Effector CD8-positive, alpha-beta T cell (primary cell): ENCODE results near the gene NFE2L2.
"Not testable (repeated sequence)": the region's sequence is repeated elsewhere in the genome, so short reads cannot be mapped to it uniquely, and the experiment has no call there.

Experiments
- DNase-seq: peaks from one replicate; lab custom pipeline; 2025; lab: John Stamatoyannopoulos, UW

The NFE2L2 gene

DNA sequence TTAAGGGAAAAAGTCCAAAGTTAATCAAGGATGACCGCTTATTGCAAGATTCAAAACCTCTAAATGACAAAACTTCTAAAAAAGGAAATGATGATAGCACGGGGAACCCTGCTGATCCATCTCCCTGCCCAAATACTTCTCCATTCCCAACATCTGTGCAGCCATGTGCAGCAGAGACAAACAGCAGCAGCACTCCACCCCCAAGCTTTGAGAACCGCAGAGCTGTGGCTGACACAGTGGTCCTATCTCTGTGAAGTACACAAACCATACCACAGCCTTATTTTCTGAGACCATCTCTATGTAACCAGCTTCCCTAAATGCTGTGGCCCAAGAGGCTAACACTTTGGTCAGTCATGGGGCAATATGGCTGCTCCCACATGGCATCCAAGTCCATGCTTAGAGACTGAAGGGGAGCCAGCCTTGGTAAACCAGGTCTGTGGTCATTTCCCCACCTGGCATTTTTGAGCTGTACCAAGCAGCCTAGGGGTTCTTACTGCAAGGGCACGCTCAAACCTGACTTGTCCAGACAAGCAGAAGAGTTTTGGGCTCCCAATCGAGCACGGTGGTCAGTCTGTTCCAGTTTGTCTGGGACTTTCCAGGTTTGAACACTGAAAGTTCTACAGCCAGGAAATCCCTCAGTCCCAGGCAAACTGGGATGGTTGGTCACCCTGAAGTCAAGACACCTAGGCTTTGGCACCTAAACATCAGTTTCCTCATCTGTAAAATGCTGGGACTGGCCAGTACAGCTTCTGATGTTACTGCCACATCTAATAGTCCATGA is 17.1 kb upstream of the NFE2L2 start:
- DNase-seq, result no peak

DNA sequence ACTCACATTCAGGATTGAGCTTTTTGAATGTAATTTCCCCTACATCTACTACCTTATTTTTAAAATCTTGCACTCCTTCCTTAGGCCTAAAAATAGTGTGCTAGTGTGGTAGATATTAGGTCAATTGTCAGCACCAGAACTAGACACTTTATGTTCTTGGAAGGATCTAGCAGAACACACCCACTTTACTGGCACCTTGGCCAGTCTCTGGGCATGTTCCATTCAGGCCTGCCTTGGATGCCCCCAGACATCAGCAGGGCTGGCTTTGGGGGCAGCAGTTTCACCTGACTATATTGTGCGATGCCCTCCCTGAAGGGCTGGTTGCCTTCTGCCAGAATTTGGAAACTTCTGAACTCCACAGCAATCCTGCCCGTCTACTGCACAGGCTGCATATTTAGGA is 15.3 kb upstream of the NFE2L2 start:
- DNase-seq, result no peak

DNA sequence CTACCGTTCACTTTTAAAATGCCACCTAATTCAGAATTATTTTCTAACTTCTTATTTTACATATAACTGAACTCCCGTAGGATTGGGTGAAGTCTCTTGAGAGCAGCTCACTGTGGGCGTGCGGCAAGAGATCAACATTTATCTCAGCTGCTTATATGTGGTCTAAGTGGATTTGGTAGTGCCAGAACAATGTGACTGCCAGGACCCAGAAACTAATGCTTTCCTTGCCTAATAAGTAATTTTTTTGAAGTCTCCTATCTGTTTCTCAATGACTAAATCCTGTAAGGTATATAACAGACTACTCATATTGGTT is 11.2 kb upstream of the NFE2L2 start:
- DNase-seq, result no peak

DNA sequence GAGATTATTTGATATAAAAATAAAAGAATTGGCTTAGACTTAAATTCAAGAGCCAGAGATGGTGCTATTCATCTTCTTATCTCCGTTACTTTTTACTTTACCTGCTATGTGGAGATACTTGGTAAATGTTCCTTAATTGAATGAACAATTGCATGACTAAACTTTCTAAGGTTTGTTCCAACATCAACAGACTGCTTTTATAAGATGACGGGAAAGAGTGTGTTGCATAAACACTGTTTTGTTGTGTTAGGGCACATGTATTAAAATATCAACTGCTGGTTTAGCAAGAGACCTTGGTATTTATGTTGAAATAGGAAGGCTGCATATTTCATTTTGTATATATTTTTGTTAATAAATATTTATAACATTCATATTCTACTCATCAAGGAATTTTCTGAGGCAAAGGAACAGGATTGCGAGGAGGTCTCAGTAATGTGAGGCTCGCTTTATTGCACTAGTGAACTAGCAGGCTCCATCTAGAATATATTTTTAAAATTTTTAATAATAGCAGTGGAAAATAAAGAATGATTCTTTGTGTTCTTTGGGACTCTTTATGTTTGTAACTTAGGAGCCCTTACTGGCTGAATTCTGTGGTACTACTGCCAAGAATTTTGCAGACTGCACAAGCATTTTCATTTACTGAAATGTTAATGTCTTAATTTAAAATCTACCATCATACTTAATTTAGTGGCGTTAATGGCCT is 10.7 kb upstream of the NFE2L2 start:
- DNase-seq, result no peak

DNA sequence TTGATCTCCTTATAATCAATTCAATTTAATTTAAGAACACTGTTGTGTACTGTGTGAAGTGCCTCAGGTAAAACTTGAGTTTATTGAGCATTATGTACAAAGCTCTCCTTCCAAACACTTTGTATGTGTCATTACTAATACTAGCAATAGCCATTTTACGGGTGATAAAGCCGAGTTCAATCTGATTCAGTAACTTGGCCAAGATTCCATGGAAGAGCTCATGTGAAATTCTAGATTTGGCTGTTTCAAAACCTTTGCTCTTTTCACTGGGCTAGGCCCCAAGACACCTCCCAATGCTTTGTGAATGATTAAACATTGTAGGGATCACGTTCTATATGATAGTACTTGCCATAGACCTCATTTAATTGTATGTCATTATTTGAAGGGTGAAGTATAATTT is 8.9 kb upstream of the NFE2L2 start:
- DNase-seq, result no peak

DNA sequence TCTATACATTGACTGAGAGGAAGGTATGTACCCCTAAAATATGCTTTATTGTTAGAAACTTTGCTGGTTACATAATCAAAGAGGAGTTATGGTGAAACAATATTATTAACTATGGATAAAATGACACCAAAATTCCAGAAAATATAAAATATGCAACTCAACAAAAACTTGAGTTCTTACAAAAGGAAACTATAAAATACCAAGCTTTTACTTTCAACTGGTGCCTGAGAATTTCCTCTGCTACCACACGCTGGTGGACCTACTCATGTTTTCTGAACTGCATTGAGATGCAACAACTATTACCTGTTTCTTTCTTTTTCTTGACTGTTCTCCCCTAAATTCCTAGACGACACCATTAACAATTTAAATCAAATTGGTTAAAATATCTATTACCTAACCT is 8.2 kb upstream of the NFE2L2 start:
- no peak for DNase-seq

DNA sequence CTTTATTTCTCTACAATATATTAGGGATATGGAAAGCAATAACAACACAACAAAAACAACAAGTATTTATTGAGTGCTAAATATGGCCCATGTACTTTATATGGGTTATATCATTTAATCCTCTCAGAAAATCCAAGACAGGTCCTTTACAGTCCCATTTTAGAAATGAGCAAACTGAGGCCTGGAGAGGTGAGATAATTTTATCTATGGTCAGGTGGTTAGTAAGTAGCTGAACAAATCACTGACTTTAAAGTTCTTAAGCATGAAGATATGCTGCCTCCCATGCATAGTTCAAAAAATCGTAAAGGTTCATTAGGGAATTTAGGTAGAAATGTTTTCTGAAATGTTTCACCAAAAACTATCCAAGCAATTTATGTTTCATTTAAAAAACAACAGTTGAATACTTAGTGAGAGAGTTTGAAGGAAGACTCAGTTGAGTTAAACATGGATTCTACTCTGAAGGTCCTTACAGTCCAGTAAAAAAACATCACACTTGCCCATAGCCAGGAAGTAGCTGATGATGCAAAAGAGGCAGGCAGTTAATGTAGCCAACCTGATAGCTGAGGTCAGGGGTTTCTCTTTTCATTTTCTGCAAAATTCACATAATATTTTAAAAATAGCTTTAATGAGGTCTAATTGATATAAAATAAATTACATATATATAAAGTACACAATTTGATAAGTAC is 7.6 kb upstream of the NFE2L2 start:
- no peak for DNase-seq

DNA sequence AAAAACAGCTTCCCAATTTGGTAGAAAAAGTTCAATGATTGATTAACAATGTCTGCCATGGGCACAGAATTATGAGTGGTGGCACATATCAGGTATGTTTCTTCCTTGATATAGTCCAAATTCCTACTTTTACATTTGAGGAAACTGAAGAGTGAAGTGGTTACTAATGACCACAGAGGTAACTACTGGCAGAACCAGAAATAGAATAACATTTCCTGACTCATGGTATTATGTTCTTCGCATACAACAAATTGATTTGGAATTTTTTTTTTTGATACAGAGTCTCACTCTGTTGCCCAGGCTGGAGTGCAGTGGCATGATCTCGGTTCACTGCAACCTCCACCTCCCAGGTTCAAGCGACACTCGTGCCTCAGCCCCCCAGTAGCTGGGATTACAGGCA is 6.0 kb upstream of the NFE2L2 start:
- DNase-seq, result no peak

DNA sequence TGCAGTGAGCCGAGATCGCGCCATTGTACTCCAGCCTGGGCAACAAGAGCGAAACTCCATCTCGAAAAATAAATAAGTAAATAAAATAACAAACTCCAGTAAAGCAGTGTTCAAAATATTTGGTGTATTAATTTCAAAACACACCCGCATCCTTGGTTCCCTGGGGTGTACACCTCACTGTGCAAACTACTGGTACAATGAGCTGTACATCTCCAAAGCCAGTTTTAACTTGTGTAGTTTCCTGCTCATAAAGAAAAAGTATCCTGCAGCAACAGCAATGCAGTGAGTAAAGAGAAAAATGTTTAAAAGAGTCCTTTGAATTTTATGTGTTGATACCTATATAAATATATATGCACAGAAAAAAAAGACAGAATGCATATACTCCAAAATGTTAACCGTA is 4.4 kb upstream of the NFE2L2 start:
- no peak for DNase-seq

DNA sequence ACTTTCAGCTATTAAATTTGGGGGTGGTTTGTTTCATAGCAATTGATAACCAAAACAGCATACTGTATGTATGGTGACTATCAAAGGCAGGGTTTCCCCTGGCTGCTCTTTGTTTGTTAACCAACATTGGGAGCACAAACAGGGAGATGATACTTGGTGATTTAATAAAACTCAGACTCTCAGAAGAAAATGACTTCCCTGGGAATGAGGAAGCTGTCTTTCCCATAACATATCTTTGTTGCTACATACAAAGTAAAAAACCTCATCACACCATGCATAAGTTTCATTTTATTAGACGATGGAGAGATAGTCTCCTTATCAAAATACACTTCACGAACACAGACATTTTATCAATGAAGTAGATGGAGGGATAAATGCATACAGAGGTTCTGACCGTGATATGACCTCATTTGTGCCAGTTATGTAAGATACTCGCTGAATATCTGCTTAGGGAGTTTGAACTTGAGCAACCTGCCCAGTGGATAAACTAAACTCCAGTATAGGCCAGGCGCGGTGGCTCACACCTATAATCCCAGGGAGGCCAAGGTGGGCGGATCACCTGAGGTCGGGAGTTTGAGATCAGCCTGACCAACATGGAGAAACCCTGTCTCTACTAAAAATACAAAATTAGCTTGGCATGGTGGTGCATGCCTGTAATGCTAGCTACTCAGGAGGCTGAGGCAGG is 3.8 kb upstream of the NFE2L2 start:
- DNase-seq, result no peak

DNA sequence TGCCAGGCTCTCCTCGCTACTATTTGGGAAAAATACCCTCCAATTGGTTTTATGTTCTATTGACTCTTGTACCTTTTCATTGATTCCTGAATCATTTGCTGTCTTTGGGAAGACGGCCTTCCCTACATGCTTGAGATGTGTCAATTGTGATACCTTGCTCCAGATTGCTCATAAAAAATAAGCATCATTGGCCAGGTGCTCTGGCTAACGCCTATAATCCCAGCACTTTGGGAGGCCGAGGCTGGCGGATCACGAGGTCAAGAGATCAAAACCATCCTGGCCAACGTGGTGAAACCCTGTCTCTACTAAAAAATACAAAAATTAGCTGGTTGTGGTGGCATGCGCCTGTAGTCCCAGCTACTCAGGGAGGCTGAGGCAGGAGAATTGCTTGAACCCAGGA is 2.4 kb upstream of the NFE2L2 start:
- not testable (repeated sequence) for DNase-seq

DNA sequence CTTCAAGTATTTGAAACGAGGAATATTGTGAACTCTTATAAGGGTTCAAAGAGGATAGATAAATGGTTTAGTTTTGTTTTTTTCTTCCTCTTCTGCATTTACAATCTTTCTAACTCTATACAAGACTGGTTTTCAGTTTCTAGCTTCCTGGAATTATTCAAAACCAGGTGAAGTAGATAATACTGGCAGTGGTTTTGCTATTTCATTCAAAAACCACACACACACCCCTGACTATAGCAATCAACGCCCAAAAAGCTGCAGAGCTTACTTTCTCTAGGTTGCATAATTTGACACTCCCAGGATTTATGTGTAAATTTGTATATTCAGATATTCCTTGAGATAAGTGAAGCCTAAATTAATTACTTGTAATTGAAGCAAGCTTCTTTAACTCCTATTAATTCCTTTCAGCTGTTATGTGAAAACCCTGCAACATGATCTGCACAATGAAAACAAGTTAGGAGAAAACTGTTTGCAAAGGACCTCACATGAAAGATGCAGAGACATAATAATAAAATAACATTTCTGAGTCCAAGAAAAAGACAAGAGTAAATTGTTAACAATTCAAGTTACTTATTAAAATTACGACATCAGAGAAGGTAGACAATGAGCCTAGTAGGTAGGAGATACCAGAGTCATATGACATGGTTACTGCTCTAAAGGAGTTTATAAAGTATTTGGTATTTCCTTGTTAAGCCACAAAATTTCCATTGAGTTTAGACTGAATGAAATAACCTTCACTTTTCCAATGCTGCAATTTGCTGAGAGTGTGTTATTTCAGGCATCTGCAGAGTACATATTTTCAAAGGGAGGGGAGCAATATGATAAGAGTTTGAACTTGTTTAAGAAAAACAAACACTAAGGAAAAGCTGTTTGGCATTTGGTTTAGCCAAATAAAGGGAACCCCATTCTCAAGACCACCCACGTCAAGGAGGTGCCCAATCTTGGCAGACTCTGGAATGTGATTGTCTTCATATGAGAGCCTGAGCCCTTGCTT is 1.6 kb upstream of the NFE2L2 start:
- DNase-seq, result no peak

DNA sequence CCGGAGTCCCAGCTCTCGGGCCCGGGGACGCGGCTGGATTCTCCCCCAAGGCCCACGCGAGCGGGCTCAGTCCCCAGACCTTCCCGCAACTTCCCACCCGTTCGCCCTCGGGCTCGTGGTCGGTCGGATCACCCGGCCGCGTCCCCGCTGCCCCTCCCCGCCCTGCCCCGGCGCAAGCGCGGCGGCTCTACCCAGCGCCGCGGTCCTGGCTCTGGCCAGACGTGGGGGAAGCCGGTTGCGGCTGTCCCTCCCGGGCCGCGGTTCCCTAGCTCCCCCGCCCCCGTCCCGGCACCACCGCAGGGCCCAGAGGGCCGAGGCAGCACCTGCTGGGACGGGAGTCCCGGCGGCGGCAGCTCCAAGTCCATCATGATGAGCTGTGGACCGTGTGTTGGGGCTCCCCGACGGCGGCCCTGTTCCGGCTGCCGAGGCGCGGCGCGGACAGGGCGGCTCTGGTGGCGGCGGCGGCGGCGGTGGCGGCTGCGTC is 276 bp downstream of the NFE2L2 start:
- DNase-seq, result no peak

DNA sequence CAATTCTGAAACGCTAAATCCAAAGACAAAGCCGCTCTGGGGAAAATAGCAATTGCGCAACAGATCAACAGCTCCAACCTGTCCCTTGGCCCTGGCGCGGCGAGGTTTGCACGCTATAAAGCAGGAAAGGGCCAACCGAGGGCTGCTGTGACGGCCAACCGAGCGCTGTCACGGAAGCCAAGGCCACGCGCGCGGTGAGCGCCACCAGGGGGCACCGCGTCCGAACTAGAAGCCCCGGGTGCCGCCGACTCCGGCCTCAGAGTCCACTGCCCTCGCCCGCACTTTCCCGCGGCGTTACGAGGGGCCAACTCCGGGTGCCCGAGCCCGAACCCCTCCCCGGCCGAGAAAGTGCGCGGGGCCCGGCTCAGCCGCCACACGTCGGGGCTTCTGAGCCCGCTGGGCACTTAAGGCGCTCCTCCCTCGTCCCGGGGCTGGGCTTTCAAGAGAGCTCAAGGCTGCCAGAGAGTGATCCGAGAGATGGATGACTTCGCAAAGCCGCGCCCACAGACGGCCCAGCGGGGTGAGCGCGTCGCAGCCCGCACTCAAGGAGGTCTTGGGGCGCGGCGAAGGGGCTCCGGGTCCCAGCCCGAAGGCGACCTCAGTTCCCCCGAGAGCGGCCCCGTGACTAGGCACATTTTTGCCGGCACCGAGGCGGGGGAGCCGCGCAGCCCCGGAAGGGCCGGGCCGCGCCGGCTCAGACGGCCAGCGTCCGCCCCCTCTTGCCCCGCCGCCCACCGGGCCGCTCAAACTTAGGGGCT is 897 bp downstream of the NFE2L2 start:
- peak; percentile 86 for DNase-seq

DNA sequence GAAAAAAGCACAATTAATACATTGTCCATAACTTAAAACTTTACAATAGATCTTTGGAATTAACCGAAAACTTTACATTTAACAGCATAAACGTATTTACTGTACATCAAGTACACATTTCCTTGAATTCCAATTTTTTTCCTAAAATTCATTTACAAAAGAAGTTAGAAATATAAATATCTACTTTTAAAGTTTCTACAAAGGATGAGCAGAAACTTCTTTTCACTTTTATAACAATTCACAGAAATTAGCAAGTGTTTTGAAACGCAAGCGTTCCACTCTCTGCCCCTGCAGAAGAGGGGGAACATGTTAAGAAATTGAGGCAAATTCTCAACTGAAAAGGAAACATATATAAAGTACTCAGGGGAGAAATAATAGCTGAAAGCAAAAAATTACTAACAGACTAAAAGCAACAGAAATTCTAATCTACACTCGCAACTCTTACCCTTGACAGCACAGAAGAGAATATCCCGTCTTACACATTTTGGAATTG is 1.5 kb downstream of the NFE2L2 start:
- no peak for DNase-seq

DNA sequence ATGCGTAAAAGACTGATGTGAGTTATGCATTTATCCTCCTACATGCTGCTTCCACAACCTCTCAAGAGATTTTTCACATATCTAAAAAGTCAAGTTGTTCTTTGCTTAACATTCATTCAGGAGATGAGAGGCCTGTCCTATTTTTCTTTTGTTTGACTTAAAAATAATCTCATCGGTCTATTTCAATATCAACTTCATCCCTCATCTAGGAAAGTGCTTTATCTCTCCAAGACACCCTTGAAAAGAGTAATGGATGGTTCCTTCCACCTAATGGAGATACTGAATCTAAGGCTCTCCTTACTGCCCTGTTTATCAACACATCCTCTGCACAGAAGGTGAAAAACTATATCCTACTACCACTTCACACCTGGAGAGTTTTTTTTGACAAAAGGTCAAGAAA is 2.4 kb downstream of the NFE2L2 start:
- DNase-seq, result no peak

DNA sequence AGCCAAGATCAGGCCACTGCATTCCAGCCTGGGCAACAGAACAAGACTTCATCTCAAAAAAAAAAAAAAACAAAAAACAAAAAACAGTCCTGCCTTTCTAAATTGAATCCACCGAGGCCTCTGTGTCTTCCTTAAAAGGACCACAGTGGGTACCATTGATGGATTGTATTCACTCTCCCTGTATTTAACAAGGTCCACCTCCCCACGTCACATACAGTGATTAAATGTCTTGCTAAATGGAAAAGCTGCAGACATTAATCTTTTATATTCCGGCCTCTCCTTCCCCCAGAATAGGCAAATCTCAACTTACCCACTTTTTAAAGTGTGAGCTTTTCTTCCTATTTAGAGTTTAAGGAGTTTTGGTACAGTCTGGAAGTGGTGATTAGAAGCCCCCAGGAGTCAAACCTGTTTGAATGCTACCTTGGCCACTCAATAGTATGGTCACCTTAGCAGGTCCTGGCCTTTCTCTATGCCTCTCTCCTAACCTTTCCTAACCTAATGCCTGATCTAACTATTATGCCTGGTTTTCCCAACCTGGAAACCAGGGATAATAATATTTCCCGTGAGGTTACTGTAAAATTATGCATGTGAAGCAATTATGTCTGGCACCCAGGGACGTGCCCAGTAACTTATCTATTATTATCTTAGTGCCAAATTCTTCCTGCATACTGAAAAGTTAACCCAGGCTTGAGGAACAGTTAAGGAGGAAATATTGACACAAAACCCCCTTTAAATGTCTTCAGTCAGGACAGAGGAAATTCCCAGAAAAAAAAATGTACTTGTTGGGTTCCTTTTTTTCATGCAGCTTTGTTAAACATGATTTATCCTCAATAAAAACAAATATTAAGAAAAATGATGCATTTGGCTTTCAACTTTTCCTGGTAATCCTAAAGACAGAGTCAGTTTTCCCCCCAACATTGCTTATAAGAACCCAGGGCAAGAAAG is 3.1 kb downstream of the NFE2L2 start:
- no peak for DNase-seq

DNA sequence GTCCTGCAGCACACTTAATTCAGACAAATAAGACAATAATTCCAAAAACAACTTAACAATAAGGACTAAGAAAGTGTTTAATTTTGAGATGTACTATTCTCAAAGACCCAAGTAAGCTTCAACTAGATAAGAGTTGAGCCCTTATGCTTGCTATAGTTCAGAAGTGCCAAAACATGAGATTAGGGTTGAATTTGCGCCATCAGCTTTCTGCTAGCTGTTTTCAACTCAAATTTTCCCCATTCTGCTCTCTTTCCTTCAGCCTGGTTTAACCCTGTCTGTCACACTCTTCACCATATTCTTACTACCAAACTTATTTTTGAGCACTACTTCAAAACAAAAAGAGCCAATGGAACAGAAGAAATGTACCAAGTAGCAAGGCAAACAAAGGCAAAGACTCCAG is 4.1 kb downstream of the NFE2L2 start:
- DNase-seq, result no peak

DNA sequence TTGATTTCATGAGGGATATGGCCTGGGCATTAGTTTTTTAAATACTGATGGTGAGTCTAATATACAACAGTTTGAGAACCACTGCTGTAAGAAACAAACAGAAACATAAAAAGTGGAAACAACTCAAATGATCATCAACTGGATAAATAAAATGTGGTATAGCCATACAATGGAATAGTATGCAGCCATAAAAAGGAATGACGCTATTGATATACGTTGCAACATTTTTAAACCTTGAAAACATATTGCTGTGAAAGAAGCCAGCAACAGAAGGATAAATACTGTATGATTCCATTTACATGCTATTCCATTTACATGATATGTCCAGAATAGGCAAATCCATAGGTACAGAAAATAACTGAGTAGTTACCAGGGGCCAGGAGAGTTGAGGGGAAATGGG is 6.5 kb downstream of the NFE2L2 start:
- no peak for DNase-seq
